ENCODE measurements around the gene CDYL. TPM values are rescaled to one million over a fixed set of nuclear protein-coding genes. Genes with fewer than 3 reads are reported as not detected.

Gene CDYL
- polyA plus RNA-seq, 3 donors, result 2.9 to 21.2 (median 4.2) TPM

DNA sequence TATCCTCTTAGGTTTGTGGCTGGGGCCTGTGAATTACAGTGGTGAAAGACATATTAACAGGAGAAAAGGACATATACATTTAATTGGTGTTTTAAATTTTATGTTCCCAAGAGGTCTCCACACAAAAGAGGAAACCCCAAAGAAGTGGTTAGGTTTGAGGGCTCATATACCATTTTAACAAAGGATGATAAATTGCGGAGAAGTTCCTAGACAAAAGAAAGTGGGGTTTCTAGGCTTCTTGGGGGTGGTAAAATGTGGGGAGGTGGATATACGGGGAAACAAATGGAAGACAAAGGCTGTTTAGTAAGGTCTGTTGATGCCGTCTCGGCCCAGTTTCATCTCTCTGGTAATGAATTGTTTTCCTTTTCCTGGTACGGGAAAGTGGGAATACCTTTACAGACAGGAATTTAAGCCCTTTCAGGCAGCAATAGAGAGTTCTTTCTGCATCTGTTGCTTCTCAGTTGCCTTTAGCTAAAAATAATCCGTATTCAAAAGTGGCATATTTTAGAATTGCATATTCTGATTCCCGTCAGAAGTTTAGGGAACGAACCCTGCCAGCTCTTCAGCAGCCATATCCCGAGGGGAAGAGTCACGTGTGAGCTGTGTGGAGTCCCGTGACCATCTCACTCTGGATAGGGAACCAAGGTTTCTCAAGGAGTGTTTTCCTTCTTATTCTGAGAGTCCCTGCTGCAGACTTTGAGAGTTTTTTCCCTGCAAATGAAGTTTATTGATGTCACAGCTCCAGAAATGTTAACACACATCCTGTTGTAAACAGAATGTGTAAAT is 123.2 kb downstream of the CDYL start:
- H3K79me2 ChIP-seq (ENCODE audit: insufficient read depth, low read length), result peaks cover 40% of the 10 kb centered on the region
- no peak overlapping the region for H2AFZ ChIP-seq (ENCODE audit: insufficient read depth, low read depth, low read length, poor library complexity, severe bottlenecking)
- TF ChIP-seq CTCF (IDR thresholded peaks at IDR 0.05), result no peak
- H3K27ac ChIP-seq (ENCODE audit: low read depth in 1 of 2, low read length in 2 of 2), result no peak overlapping the region
- Mint-ChIP-seq H3K4me3 (no peak overlapping the region), H3K36me3 (peaks cover 37 to 46% of the 10 kb centered on the region in 2 donors), H3K27me3 (ENCODE audit: low read depth in 3 of 3) (peaks cover 0 to 2% (median 1%) of the 10 kb centered on the region in 3 donors), H3K27ac (no peak overlapping the region), H3K9me3 (peaks cover 0 to 20% (median 3%) of the 10 kb centered on the region in 7 donors), H3K4me1 (peaks cover 23% of the 10 kb centered on the region)
- H3K36me3 ChIP-seq (replicated peaks in 1 of 2; ENCODE audit: control insufficient read depth in 1 of 2, insufficient read depth in 2 of 2, low read length in 2 of 2), result peaks cover 11 to 46% of the 10 kb centered on the region in 2 donors
- H3K4me2 ChIP-seq (replicated peaks; ENCODE audit: extremely low read depth, low read length, poor library complexity, severe bottlenecking), result no peak overlapping the region
- no peaks in the 10 kb centered on the region for H3K9me3 ChIP-seq (replicated peaks in 1 of 2; ENCODE audit: control insufficient read depth in 1 of 2, insufficient read depth in 1 of 2, low read length in 2 of 2)
- H4K20me1 ChIP-seq (ENCODE audit: insufficient read depth, low read length), result peaks cover 45% of the 10 kb centered on the region
- H3K9ac ChIP-seq (ENCODE audit: insufficient read depth, low read length, poor library complexity, severe bottlenecking), result no peak overlapping the region
- intact Hi-C loops (cut with micrococcal nuclease), result no loop called here
- H3K4me1 ChIP-seq (ENCODE audit: control insufficient read depth in 1 of 2, insufficient read depth in 2 of 2, low read length in 2 of 2), result peaks cover 15 to 20% of the 10 kb centered on the region in 2 donors
- no peak for DNase-seq
- whole genome bisulfite sequencing (ENCODE audit: insufficient coverage), result 95% methylated on average over 8 of the region's 11 CpGs
- H3K27me3 ChIP-seq (ENCODE audit: control insufficient read depth in 2 of 2, insufficient read depth in 2 of 2, low read length in 2 of 2), result no peaks in the 10 kb centered on the region
- H3K4me3 ChIP-seq (replicated peaks in 1 of 3; ENCODE audit: low read depth in 2 of 3, low read length in 3 of 3), result no peak overlapping the region

- TF ChIP-seq CTCF (IDR thresholded peaks at IDR 0.05), result no peak
- Histone ChIP-seq H3K36me3 (replicated peaks in 1 of 2; ENCODE audit: control insufficient read depth in 1 of 2, insufficient read depth in 2 of 2, low read length in 2 of 2) (peaks cover 11 to 31% of the 10 kb centered on the region in 2 donors), H3K4me2 (replicated peaks; ENCODE audit: extremely low read depth, low read length, poor library complexity, severe bottlenecking) (peak overlapping the region; percentile 20), H4K20me1 (ENCODE audit: insufficient read depth, low read length) (peaks cover 55% of the 10 kb centered on the region), H3K27ac (ENCODE audit: low read depth in 1 of 2, low read length in 2 of 2) (peak overlapping the region; percentile 60 to 64), H3K27me3 (ENCODE audit: control insufficient read depth in 2 of 2, insufficient read depth in 2 of 2, low read length in 2 of 2) (no peaks in the 10 kb centered on the region), H3K9ac (ENCODE audit: insufficient read depth, low read length, poor library complexity, severe bottlenecking) (no peak overlapping the region), H3K4me3 (replicated peaks in 1 of 3; ENCODE audit: low read depth in 2 of 3, low read length in 3 of 3) (peak overlapping the region in 1 of 3 experiments; percentile 10), H3K79me2 (ENCODE audit: insufficient read depth, low read length) (peaks cover 49% of the 10 kb centered on the region), H2AFZ (ENCODE audit: insufficient read depth, low read depth, low read length, poor library complexity, severe bottlenecking) (no peak overlapping the region), H3K4me1 (ENCODE audit: control insufficient read depth in 1 of 2, insufficient read depth in 2 of 2, low read length in 2 of 2) (peaks cover 30 to 35% of the 10 kb centered on the region in 2 donors), H3K9me3 (replicated peaks in 1 of 2; ENCODE audit: control insufficient read depth in 1 of 2, insufficient read depth in 1 of 2, low read length in 2 of 2) (no peaks in the 10 kb centered on the region)
- 46% methylated on average over 2 of the region's 8 CpGs for WGBS (ENCODE audit: insufficient coverage)
- peaks cover 25 to 36% of the 10 kb centered on the region in 2 donors for H3K36me3 Mint-ChIP-seq
- peak overlapping the region; percentile 41 to 83 (median 71) for H3K27ac Mint-ChIP-seq
- peaks cover 0 to 1% (median 0%) of the 10 kb centered on the region in 3 donors for H3K27me3 Mint-ChIP-seq (ENCODE audit: low read depth in 3 of 3)
- intact Hi-C loops (cut with micrococcal nuclease), result no loop called here
- H3K4me1 Mint-ChIP-seq, result peaks cover 38% of the 10 kb centered on the region
- H3K9me3 Mint-ChIP-seq, result peaks cover 0 to 18% (median 3%) of the 10 kb centered on the region in 7 donors
- peak overlapping the region in 1 of 2 donors; percentile 54 for H3K4me3 Mint-ChIP-seq
- DNase-seq, result peak; percentile 26 to 36 (median 28)
These were observed 125.3 kb downstream of the CDYL start for GRCh38 chr6:4901386-4902061.
